Uterus (tissue), 4 donors: ENCODE measurements around the gene SNRNP25. TPM values are rescaled to one million over a fixed set of nuclear protein-coding genes. Genes with fewer than 3 reads are reported as not detected.

ENCODE experiments used
- DNase-seq, 2 donors: peaks; one replicate each; pipeline ENCODE4 v3.0.0-alpha.2; 2019 to 2020
- H3K27ac ChIP-seq, 2 donors: fragments of 200-600 bp; sonication (generic); 1 replicate in 1 of 2; 2 replicates in 1 of 2; pipeline ENCODE4 v1.5.1; 2016 to 2018
- H3K27me3 ChIP-seq, 2 donors: fragments of 200-600 bp; sonication (generic); one replicate each; pipeline ENCODE4 v1.5.1; 2018 to 2019; ENCODE audit warnings: control low read depth in 1 of 2
- H3K36me3 ChIP-seq, 2 donors: fragments of 200-600 bp; sonication (generic); one replicate each; pipeline ENCODE4 v1.5.1; 2019; ENCODE audit warnings: control low read depth in 1 of 2
- H3K4me1 ChIP-seq, 2 donors: fragments of 200-600 bp; sonication (generic); one replicate each; pipeline ENCODE4 v1.5.1; 2018 to 2019; ENCODE audit warnings: control low read depth in 1 of 2
- H3K4me3 ChIP-seq, 2 donors: fragments of 200-600 bp; sonication (generic); 1 replicate in 1 of 2; 2 replicates in 1 of 2; pipeline ENCODE4 v1.5.1; 2018 to 2019; ENCODE audit warnings: mild to moderate bottlenecking in 1 of 2
- H3K9me3 ChIP-seq, 2 donors: fragments of 200-600 bp; sonication (generic); one replicate each; pipeline ENCODE4 v1.5.1; 2019; ENCODE audit warnings: control low read depth in 1 of 2
- POLR2A ChIP-seq, 2 donors: fragments of 450-650 bp; IDR thresholded peaks; one replicate each; pipeline ENCODE4 v1.6.1; 2016; ENCODE audit warnings: antibody characterized with exemption in 2 of 2, mild to moderate bottlenecking in 1 of 2, moderate library complexity in 1 of 2
- intact Hi-C: fragments of 100-400 bp; cut with DNase I; formaldehyde crosslinking; loops from one replicate; pipeline ENCODE4 v1.15.1; 2023; ENCODE audit warnings: low total_unique reads
- total RNA-seq, 4 donors: library from RNA; depleted of rRNA in 3 of 4; stranded (reverse); fragments of >200 nt in 3 of 4; gene quantifications; one replicate each; pipeline versions ENCODE4 v1.1.0 to v1.2.4, GENCODE V29; 2014 to 2023
- TF ChIP-seq, protein P1 (sequence below), 4 experiments: fragments of 200-600 bp in 2 of 4; fragments of 450-650 bp in 2 of 4; sonication (generic) in 2 of 4; IDR thresholded peaks; one replicate each; pipeline ENCODE4 v1.5.1; 2016 to 2019; ENCODE audit warnings: antibody characterized with exemption in 4 of 4, mild to moderate bottlenecking in 2 of 4, moderate library complexity in 1 of 4
- donor health status: DM: yes; HTN: yes; CAD: no.

Gene SNRNP25
- total RNA-seq, 4 donors from 2014 or later = 8.0 to 38.4 (median 21.6) TPM

- no peaks in the 10 kb centered on the region for H3K4me1 ChIP-seq
- DNase-seq = no peak
- no peaks in the 10 kb centered on the region for H3K27me3 ChIP-seq
- H3K27ac ChIP-seq = no peak overlapping the region
- TF ChIP-seq POLR2A (IDR thresholded peaks at IDR 0.05) = no peak
- TF ChIP-seq, protein P1, sequence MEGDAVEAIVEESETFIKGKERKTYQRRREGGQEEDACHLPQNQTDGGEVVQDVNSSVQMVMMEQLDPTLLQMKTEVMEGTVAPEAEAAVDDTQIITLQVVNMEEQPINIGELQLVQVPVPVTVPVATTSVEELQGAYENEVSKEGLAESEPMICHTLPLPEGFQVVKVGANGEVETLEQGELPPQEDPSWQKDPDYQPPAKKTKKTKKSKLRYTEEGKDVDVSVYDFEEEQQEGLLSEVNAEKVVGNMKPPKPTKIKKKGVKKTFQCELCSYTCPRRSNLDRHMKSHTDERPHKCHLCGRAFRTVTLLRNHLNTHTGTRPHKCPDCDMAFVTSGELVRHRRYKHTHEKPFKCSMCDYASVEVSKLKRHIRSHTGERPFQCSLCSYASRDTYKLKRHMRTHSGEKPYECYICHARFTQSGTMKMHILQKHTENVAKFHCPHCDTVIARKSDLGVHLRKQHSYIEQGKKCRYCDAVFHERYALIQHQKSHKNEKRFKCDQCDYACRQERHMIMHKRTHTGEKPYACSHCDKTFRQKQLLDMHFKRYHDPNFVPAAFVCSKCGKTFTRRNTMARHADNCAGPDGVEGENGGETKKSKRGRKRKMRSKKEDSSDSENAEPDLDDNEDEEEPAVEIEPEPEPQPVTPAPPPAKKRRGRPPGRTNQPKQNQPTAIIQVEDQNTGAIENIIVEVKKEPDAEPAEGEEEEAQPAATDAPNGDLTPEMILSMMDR (IDR thresholded peaks at IDR 0.05) = no peak
- H3K4me3 ChIP-seq = no peak overlapping the region
- H3K9me3 ChIP-seq = no peaks in the 10 kb centered on the region
- intact Hi-C loops = no loop called here
- no peaks in the 10 kb centered on the region for H3K36me3 ChIP-seq
Observed at GRCh38 chr16:57711-58110, 4.1 kb downstream of the SNRNP25 start.

DNA sequence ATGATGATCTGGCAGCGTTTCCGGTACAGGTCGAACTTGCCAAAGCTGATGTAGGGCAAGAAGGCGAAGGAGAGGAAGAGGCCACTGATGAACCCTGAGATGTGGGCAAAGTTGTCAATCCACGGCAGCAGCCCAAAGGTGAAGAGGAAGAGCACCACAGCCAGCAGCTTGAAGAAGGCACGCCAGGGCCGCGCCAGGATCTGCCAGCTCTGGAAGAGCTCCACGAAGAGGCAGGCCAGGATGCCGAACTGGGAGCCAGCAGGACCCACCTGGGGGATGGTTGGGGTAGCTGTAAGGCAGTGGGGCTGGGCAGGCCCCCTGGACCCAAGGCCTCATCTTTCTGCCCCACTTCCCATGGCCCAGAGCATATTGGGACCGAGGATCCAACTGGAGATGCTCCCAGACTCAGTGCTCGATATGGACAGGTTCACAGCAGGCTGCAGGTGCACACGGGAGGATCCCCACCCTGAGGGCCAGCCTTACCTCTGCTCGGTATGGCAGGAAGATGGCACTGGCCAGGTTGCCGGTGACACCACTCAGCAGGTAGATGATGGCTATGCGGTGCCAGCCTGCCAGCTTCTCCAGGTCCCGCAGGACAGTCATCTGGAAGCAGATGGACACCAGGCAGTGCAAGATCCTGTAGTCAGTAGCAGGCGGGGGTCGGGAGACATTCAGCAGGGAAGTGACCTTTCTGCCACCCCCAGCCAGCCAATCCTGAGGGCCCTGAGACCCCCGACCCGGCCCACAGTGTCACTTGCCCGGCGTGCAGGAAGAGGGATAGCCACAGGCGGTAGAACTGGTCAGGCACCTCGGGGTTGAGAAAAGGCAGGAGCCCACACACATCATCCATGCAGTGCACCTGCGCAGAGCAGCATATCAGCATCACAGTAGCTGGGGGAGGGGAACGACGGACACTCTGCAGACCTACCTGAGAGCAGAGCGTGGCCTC is 5.1 kb downstream of the SNRNP25 start:
- H3K4me3 ChIP-seq = no peak overlapping the region
- no peaks in the 10 kb centered on the region for H3K36me3 ChIP-seq
- H3K27ac ChIP-seq = no peak overlapping the region
- H3K4me1 ChIP-seq = no peaks in the 10 kb centered on the region
- TF ChIP-seq, protein P1 (IDR thresholded peaks at IDR 0.05) = no peak
- no peak for TF ChIP-seq POLR2A (IDR thresholded peaks at IDR 0.05)
- no peaks in the 10 kb centered on the region for H3K9me3 ChIP-seq
- no peaks in the 10 kb centered on the region for H3K27me3 ChIP-seq
- intact Hi-C loops = no loop called here
- no peak for DNase-seq

DNA sequence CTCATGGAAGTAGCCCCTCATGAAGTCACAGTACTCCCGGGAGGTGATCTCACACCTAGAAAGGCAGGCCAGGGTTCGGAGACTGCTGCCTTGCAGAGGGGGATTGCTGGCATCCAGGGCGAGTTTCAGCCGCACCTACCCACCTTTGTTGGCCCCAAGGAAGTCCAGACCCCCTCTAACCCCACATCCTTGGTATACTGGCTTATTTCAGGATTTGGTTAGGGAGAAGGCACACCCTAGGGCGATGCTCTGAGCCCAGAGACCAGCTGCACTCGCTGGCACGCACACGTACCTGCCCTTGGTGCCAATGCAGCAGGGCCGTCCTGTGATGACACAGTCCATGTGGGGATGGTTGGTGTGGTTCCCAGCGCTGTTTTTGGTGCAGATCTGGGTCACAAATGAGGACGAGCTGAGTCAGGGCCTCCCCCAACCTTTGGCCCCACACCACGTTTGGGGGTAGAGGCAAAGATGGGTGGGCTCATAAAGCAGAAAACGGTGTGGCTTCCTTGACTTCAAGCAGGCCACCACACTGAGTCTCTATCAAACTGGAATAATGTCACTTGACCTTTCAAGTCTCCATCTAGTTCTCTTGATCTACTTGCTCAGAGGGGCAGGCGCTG is 5.9 kb downstream of the SNRNP25 start:
- TF ChIP-seq, protein P1 (IDR thresholded peaks at IDR 0.05) = no peak
- no peak for TF ChIP-seq POLR2A (IDR thresholded peaks at IDR 0.05)
- Histone ChIP-seq H3K27me3 (no peaks in the 10 kb centered on the region), H3K27ac (no peak overlapping the region), H3K36me3 (no peaks in the 10 kb centered on the region), H3K9me3 (no peaks in the 10 kb centered on the region), H3K4me1 (no peaks in the 10 kb centered on the region), H3K4me3 (no peak overlapping the region)
- intact Hi-C loops = no loop called here
- DNase-seq = no peak

- TF ChIP-seq POLR2A (IDR thresholded peaks at IDR 0.05) = no peak
- TF ChIP-seq, protein P1 (IDR thresholded peaks at IDR 0.05) = no peak
- Histone ChIP-seq H3K27me3 (no peaks in the 10 kb centered on the region), H3K4me1 (no peaks in the 10 kb centered on the region), H3K4me3 (no peak overlapping the region), H3K36me3 (no peaks in the 10 kb centered on the region), H3K27ac (no peak overlapping the region), H3K9me3 (no peaks in the 10 kb centered on the region)
- peak in 1 of 2 donors; percentile 28 for DNase-seq
- intact Hi-C loops = no loop called here
Observed at GRCh38 chr16:60166-60565, 6.5 kb downstream of the SNRNP25 start.
